H1 (cell line): ENCODE results near the gene ZNF672. TPM values are rescaled to one million over a fixed set of nuclear protein-coding genes. Genes with fewer than 3 reads are reported as not detected.

Experiments used
- ASH2L ChIP-seq: fragments of 200-600, 300-600 bp; sonication (generic); IDR thresholded peaks from one replicate; pipeline ENCODE4 v1.7.1; 2017; ENCODE audit warnings: low read length
- BACH1 ChIP-seq: IDR thresholded peaks from 2 replicates; pipeline ENCODE4 v1.6.1; 2012; ENCODE audit warnings: low read length, improper control_type of control experiment
- BCL11A ChIP-seq, 2 experiments: IDR thresholded peaks; one replicate each; pipeline ENCODE4 v1.6.1; 2011; ENCODE audit warnings: low read depth in 2 of 2, low read length in 2 of 2, mild to moderate bottlenecking in 2 of 2
- CBX8 ChIP-seq: fragments of 300-800, 300-1000 bp; sonication (generic); IDR thresholded peaks from 2 replicates; pipeline ENCODE4 v1.7.1; 2016; ENCODE audit warnings: low read depth, low read length, borderline replicate concordance
- CEBPB ChIP-seq: IDR thresholded peaks from 2 replicates; pipeline ENCODE4 v1.6.1; 2012; ENCODE audit warnings: low read depth, low read length
- FOSL1 ChIP-seq: IDR thresholded peaks from 2 replicates; pipeline ENCODE4 v1.6.1; 2011; ENCODE audit warnings: mild to moderate bottlenecking, low read depth, low read length, moderate library complexity; ENCODE audit not compliant: insufficient read depth
- JUND ChIP-seq: IDR thresholded peaks from 2 replicates; pipeline ENCODE4 v1.6.1; 2011; ENCODE audit warnings: mild to moderate bottlenecking, improper control_type of control experiment, low read length
- KDM4A ChIP-seq: IDR thresholded peaks from one replicate; pipeline ENCODE4 v1.7.1; 2012; ENCODE audit warnings: low read depth, mild to moderate bottlenecking, moderate library complexity, low read length, inconsistent platforms; ENCODE audit not compliant: severe bottlenecking
- RXRA ChIP-seq: IDR thresholded peaks from 2 replicates; pipeline ENCODE4 v1.6.1; 2011; ENCODE audit warnings: low read depth, mild to moderate bottlenecking, low read length, moderate library complexity; ENCODE audit not compliant: insufficient read depth
- SIRT6 ChIP-seq: IDR thresholded peaks from one replicate; pipeline ENCODE4 v1.7.1; 2012; ENCODE audit warnings: low read length, inconsistent platforms
- SRF ChIP-seq: IDR thresholded peaks from 2 replicates; pipeline ENCODE4 v1.6.1; 2011; ENCODE audit warnings: mild to moderate bottlenecking, low read depth, low read length, moderate library complexity
- TCF12 ChIP-seq: IDR thresholded peaks from 2 replicates; pipeline ENCODE4 v1.6.1; 2011; ENCODE audit warnings: low read depth, mild to moderate bottlenecking, low read length
- YY1 ChIP-seq: IDR thresholded peaks from 2 replicates; pipeline ENCODE4 v1.6.1; 2011; ENCODE audit warnings: low read depth, mild to moderate bottlenecking, low read length
- polyA plus RNA-seq, 7 experiments: library from polyadenylated mRNA; depleted of rRNA in 3 of 7; stranded (reverse) in 5 of 7; unstranded in 2 of 7; fragments of >200 nt in 5 of 7; fragments of 200-250 nt in 2 of 7; gene quantifications; 1 replicate in 5 of 7; 2 replicates in 1 of 7; 4 replicates in 1 of 7; pipeline versions ENCODE4 v1.2.1 to v1.2.3, GENCODE V29; 2011 to 2013; ENCODE audit warnings: missing spikeins in 2 of 7, mixed read lengths in 2 of 7
- total RNA-seq: library from RNA; stranded (reverse); fragmentation: NEBNext Ultra II Directional; extraction: Animal tissue kit (Norgen Biotek cat#: 25700); gene quantifications from 2 replicates; pipeline ENCODE4 v1.2.1, GENCODE V29; 2021
- TF ChIP-seq, protein P1 (sequence below): IDR thresholded peaks from 2 replicates; pipeline ENCODE4 v1.6.1; 2012; ENCODE audit warnings: low read length, inconsistent platforms

Gene ZNF672
- total and polyA plus RNA-seq, 2 of the 8 experiments (the other 6 are each of a cell fraction or from before 2014, with no cell fraction given) = 30.7 to 40.4 TPM

DNA sequence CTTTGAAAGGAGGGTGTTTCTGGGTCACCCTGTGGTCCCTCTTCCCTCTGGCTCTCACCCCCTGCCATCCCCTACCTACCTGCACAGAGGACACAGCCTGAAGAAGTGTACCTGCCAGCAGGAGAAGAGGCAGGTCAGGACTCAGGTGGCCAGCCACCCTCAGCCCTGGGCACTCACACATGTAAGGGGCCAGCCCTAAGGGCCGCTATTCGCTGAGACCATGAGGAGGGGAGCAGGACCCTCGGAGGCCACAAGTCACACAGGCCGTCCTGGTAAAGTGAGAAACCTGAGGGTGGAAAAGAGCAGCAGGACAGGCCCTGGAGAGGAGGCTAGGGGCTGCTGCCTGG is 19.7 kb downstream of the ZNF672 start (continued):
- TF ChIP-seq, protein P1, sequence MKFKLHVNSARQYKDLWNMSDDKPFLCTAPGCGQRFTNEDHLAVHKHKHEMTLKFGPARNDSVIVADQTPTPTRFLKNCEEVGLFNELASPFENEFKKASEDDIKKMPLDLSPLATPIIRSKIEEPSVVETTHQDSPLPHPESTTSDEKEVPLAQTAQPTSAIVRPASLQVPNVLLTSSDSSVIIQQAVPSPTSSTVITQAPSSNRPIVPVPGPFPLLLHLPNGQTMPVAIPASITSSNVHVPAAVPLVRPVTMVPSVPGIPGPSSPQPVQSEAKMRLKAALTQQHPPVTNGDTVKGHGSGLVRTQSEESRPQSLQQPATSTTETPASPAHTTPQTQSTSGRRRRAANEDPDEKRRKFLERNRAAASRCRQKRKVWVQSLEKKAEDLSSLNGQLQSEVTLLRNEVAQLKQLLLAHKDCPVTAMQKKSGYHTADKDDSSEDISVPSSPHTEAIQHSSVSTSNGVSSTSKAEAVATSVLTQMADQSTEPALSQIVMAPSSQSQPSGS = no peak
- no peak for TF ChIP-seq RXRA
- TF ChIP-seq SIRT6 = no peak
- TF ChIP-seq BACH1 = no peak
- TF ChIP-seq TCF12 = no peak
- TF ChIP-seq CBX8 = no peak
- TF ChIP-seq YY1 = no peak
- no peak for TF ChIP-seq FOSL1
- TF ChIP-seq BCL11A (IDR thresholded peaks at IDR 0.05; ENCODE audit: low read depth in 2 of 2, low read length in 2 of 2) = no peak
- no peak for TF ChIP-seq SRF
- TF ChIP-seq ASH2L = peak; percentile 72
- no peak for TF ChIP-seq KDM4A
- TF ChIP-seq JUND = 0 out of 2 replicates have a peak, but pooled peaks have one; percentile 5
- TF ChIP-seq CEBPB = no peak
